ENCODE measurements around the gene GTF3C2.

- TF ChIP-seq POLR2A (IDR thresholded peaks at IDR 0.05; ENCODE audit: low read length) (no peak), GATA1 (IDR thresholded peaks at IDR 0.05; ENCODE audit: low read depth, low read length) (no peak)
These were observed 2.0 kb downstream of the GTF3C2 start for GRCh38 chr2:27354597-27354927.
